A549 (cell line): ENCODE measurements around the gene CDC42SE2.

Experiments
- JUNB ChIP-seq: fragments of >200 bp; sonication (Bioruptor Twin); formaldehyde crosslinking; IDR thresholded peaks from 2 replicates; pipeline ENCODE4 v1.6.1; 2016
- PBX3 ChIP-seq: IDR thresholded peaks from 2 replicates; pipeline ENCODE4 v1.6.1; 2012
- PHF8 ChIP-seq: fragments of 200-600 bp; sonication (generic); IDR thresholded peaks from 2 replicates; pipeline ENCODE4 v1.6.1; 2016; ENCODE audit warnings: low read depth, mild to moderate bottlenecking, antibody characterized with exemption, moderate library complexity, borderline replicate concordance
- REST ChIP-seq: fragments of 200-600 bp; sonication (generic); IDR thresholded peaks from 2 replicates; pipeline ENCODE4 v1.6.1; 2016; ENCODE audit warnings: antibody characterized with exemption, mild to moderate bottlenecking, moderate library complexity
- USF2 ChIP-seq: fragments of 450-650 bp; IDR thresholded peaks from 2 replicates; pipeline ENCODE4 v1.6.1; 2014; ENCODE audit warnings: antibody characterized with exemption

- TF ChIP-seq JUNB = no peak
- no peak for TF ChIP-seq PHF8
- TF ChIP-seq USF2 = no peak
- no peak for TF ChIP-seq PBX3
- no peak for TF ChIP-seq REST
These were observed 156.0 kb downstream of the CDC42SE2 start for GRCh38 chr5:131419877-131420276.
